Testis (tissue), 3 donors: ENCODE data around the gene FYB1. TPM values are rescaled to one million over a fixed set of nuclear protein-coding genes. Genes with fewer than 3 reads are reported as not detected.

Source experiments
- DNase-seq: peaks from one replicate; pipeline ENCODE4 v3.0.0-alpha.2; 2019
- H3K27ac ChIP-seq, 2 donors: fragments of 200-600 bp; sonication (generic); one replicate each; pipeline ENCODE4 v1.5.1; 2019
- H3K27me3 ChIP-seq: fragments of 200-600 bp; sonication (generic); one replicate; pipeline ENCODE4 v1.5.1; 2019
- H3K36me3 ChIP-seq: fragments of 200-600 bp; sonication (generic); one replicate; pipeline ENCODE4 v1.5.1; 2017; ENCODE audit warnings: low read depth; ENCODE audit errors: missing control alignments
- H3K4me1 ChIP-seq: fragments of 200-600 bp; sonication (generic); one replicate; pipeline ENCODE4 v1.5.1; 2019
- H3K4me3 ChIP-seq, 2 donors: fragments of 200-600 bp; sonication (generic); one replicate each; pipeline ENCODE4 v1.5.1; 2017 to 2019
- H3K9me3 ChIP-seq: fragments of 200-600 bp; sonication (generic); one replicate; pipeline ENCODE4 v1.5.1; 2017
- CTCF ChIP-seq, 3 experiments: fragments of 450-650 bp in 2 of 3; fragments of 200-600 bp in 1 of 3; sonication (generic) in 1 of 3; IDR thresholded peaks; one replicate each; pipeline ENCODE4 v1.5.1; 2016 to 2019; ENCODE audit warnings: antibody characterized with exemption in 3 of 3, mild to moderate bottlenecking in 2 of 3, moderate library complexity in 1 of 3
- POLR2A ChIP-seq: fragments of 450-650 bp; IDR thresholded peaks from one replicate; pipeline ENCODE4 v1.6.1; 2017; ENCODE audit warnings: antibody characterized with exemption, mild to moderate bottlenecking, moderate library complexity
- WGBS, 2 donors: methylation state at CpG; one replicate each; pipeline ENCODE4 v1.1.5; 2018; 5-methylcytosine and 5-hydroxymethylcytosine counted together
- intact Hi-C: fragments of 100-400 bp; cut with DNase I; formaldehyde crosslinking; loops from one replicate; pipeline ENCODE4 v1.15.1; 2023; ENCODE audit warnings: low total_unique reads
- polyA plus RNA-seq: library from polyadenylated mRNA; stranded (reverse); fragments of 350-450 nt; fragmentation: Illumina TruSeq; extraction: RNeasy Lipid Tissue Mini Kit (QIAGEN cat#74804); gene quantifications from one replicate; pipeline ENCODE4 v1.2.3, GENCODE V29; 2014; ENCODE audit warnings: low read depth, low replicate concordance; ENCODE audit not compliant: insufficient read depth
- total RNA-seq, 2 donors: library from RNA; depleted of rRNA; stranded (reverse); fragments of >200 nt; gene quantifications; one replicate each; pipeline ENCODE4 v1.2.3, GENCODE V29; 2016

Gene FYB1
- total and polyA plus RNA-seq, 3 donors from 2014 or later = 2.5 to 8.6 (median 6.0) TPM

- no peak for DNase-seq
- WGBS, 2 donors = 59 to 61% methylated on average over 6 of the region's 6 CpGs
- peak overlapping the region in 1 of 2 donors; percentile 33 for H3K27ac ChIP-seq
- H3K4me1 ChIP-seq = peaks cover 4% of the 10 kb centered on the region
- no peaks in the 10 kb centered on the region for H3K9me3 ChIP-seq
- H3K4me3 ChIP-seq = no peak overlapping the region
- intact Hi-C loops = no loop called here
- no peaks in the 10 kb centered on the region for H3K36me3 ChIP-seq
- no peaks in the 10 kb centered on the region for H3K27me3 ChIP-seq
- TF ChIP-seq POLR2A = no peak
- TF ChIP-seq CTCF (IDR thresholded peaks at IDR 0.05) = no peak
These were observed 142.3 kb downstream of the FYB1 start for GRCh38 chr5:39076757-39077728.

DNA sequence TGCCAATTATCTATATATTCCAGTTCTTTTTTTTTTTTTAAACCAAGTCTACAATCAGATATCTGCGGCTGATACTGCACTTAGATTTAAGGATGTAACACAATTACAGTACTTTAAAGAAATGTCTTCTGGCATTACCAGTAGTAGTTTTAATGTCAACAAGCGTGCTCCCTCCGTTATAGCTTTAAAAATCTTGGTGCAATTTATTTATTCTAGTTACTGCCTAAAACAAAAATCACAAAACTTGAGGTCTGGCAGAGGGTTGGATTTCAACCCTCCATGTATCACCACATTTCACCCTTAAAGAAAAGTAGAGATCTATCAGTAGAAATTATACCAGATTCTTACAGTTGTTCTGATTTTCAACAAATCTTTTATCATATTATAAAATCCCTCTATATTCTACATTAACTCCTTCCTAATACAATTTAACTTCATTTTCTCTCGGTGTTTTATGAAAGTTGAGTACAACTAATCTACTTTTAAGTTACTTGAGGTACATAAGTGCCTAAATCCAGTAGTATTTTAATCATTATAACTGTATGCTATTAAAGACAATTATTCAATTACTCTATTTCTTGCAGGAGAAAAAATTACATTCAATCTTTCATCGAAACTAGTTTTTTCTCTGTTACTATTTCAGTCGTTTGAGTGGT lies 143.1 kb downstream of the FYB1 start:
- Histone ChIP-seq H3K4me3 (no peak overlapping the region), H3K27ac (peak overlapping the region in 1 of 2 donors; percentile 33), H3K9me3 (no peaks in the 10 kb centered on the region), H3K27me3 (no peaks in the 10 kb centered on the region), H3K36me3 (no peaks in the 10 kb centered on the region), H3K4me1 (peaks cover 8% of the 10 kb centered on the region)
- 71 to 77% methylated on average over 6 of the region's 6 CpGs for WGBS, 2 donors
- no peak for TF ChIP-seq CTCF (IDR thresholded peaks at IDR 0.05)
- TF ChIP-seq POLR2A = no peak
- no peak for DNase-seq
- intact Hi-C loops = no loop called here

GRCh38 chr5:39074017-39074814 lies 145.1 kb downstream of the FYB1 start, which contains the start of gene RICTOR:
Gene RICTOR, minus strand, starts transcription at chr5:39074399. Its CDS starts 22 bp downstream, at chr5:39074377.
- intact Hi-C loops = no loop called here
- H3K27ac ChIP-seq = peak within 1 kb of the TSS; percentile 99
- peak within 1 kb of the TSS; percentile 92 to 96 for H3K4me3 ChIP-seq
- no peaks in the 10 kb centered on the region for H3K27me3 ChIP-seq
- peaks cover 13% of the 10 kb centered on the region for H3K4me1 ChIP-seq
- H3K9me3 ChIP-seq = no peaks in the 10 kb centered on the region
- WGBS, 2 donors = 0 to 1% methylated on average over 21 to 74 of the region's 94 CpGs
- TF ChIP-seq CTCF (IDR thresholded peaks at IDR 0.05) (no peak), POLR2A (no peak)
- peak; percentile 93 for DNase-seq
- H3K36me3 ChIP-seq = no peaks in the 10 kb centered on the region

DNA sequence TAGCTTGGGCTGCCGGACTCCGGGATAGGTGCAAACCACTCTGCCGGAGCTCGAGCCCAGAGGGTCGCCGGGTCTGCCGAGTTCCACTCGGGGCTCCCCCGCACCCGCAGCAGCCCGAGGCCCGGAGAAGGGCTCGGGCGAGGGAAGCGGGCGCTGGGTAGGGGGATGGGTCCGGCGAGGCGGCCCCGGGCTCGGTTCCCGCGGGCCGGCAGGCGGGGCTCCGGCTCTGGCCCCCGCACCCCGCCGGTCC lies 145.7 kb downstream of the FYB1 start:
- H3K36me3 ChIP-seq = no peaks in the 10 kb centered on the region
- peak overlapping the region; percentile 92 to 96 for H3K4me3 ChIP-seq
- TF ChIP-seq POLR2A = no peak
- TF ChIP-seq CTCF (IDR thresholded peaks at IDR 0.05) = no peak
- 0% methylated on average over 13 of the region's 29 CpGs; no CpG with 5 or more reads in 1 of the 2 donors for WGBS, 2 donors
- intact Hi-C loops = no loop called here
- peaks cover 13% of the 10 kb centered on the region for H3K4me1 ChIP-seq
- H3K27me3 ChIP-seq = no peaks in the 10 kb centered on the region
- peak overlapping the region; percentile 99 for H3K27ac ChIP-seq
- H3K9me3 ChIP-seq = no peaks in the 10 kb centered on the region
- DNase-seq = no peak
